ENCODE results near the gene RNF8. TPM values are rescaled to one million over a fixed set of nuclear protein-coding genes. Genes with fewer than 3 reads are reported as not detected.
"Not testable (repeated sequence)": the region's sequence is repeated elsewhere in the genome, so short reads cannot be mapped to it uniquely, and the experiment has no call there.

The RNF8 gene
- total RNA-seq, 1 donor from 2014 or later, result 21.8 TPM

- H3K36me3 Mint-ChIP-seq (ENCODE audit: low read depth, unreplicated experiment), result no peaks in the 10 kb centered on the region
- H3K4me3 Mint-ChIP-seq (ENCODE audit: unreplicated experiment), result no peak overlapping the region
- no peaks in the 10 kb centered on the region for H3K4me1 Mint-ChIP-seq (ENCODE audit: unreplicated experiment)
Observed at GRCh38 chr6:37340639-37340943, 13.2 kb upstream of the RNF8 start.

DNA sequence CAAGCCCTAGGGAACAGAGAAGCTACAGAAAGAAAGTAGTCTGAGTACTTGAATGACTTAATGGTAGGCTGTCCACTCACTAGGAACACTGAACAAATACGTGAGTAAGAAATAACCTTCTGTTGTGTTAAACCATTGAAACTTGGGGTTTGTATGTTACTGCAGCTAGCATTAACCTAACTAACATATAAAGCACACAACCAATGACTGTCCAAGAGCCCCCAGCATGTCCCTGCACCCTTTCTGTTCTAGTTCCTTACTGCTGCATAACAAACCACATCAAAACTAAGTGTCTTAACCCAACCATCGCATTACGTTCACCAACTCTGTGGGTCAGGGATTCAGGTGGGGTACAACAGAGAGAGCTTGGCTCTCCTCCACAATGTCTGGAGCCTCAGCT is 10.5 kb upstream of the RNF8 start:
- H3K9me3 Mint-ChIP-seq (ENCODE audit: unreplicated experiment), result no peaks in the 10 kb centered on the region
- no peak for DNase-seq (ENCODE audit: low spot score)
- H3K27ac Mint-ChIP-seq (ENCODE audit: unreplicated experiment), result no peak overlapping the region
- H3K27me3 Mint-ChIP-seq (ENCODE audit: unreplicated experiment), result peaks cover 2% of the 10 kb centered on the region
- H3K36me3 Mint-ChIP-seq (ENCODE audit: low read depth, unreplicated experiment), result no peaks in the 10 kb centered on the region
- H3K4me1 Mint-ChIP-seq (ENCODE audit: unreplicated experiment), result peaks cover 7% of the 10 kb centered on the region
- TF ChIP-seq, protein P1, sequence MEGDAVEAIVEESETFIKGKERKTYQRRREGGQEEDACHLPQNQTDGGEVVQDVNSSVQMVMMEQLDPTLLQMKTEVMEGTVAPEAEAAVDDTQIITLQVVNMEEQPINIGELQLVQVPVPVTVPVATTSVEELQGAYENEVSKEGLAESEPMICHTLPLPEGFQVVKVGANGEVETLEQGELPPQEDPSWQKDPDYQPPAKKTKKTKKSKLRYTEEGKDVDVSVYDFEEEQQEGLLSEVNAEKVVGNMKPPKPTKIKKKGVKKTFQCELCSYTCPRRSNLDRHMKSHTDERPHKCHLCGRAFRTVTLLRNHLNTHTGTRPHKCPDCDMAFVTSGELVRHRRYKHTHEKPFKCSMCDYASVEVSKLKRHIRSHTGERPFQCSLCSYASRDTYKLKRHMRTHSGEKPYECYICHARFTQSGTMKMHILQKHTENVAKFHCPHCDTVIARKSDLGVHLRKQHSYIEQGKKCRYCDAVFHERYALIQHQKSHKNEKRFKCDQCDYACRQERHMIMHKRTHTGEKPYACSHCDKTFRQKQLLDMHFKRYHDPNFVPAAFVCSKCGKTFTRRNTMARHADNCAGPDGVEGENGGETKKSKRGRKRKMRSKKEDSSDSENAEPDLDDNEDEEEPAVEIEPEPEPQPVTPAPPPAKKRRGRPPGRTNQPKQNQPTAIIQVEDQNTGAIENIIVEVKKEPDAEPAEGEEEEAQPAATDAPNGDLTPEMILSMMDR (IDR thresholded peaks at IDR 0.05; ENCODE audit: unreplicated experiment), result no peak
- no peak overlapping the region for H3K4me3 Mint-ChIP-seq (ENCODE audit: unreplicated experiment)

More at GRCh38 chr6:37340639-37340943, 13.2 kb upstream of the RNF8 start:
- TF ChIP-seq, protein P1 (IDR thresholded peaks at IDR 0.05; ENCODE audit: unreplicated experiment), result no peak
- no peak for DNase-seq (ENCODE audit: low spot score)
- Mint-ChIP-seq H3K27me3 (ENCODE audit: unreplicated experiment) (no peaks in the 10 kb centered on the region), H3K9me3 (ENCODE audit: unreplicated experiment) (no peaks in the 10 kb centered on the region), H3K27ac (ENCODE audit: unreplicated experiment) (no peak overlapping the region)

- no peaks in the 10 kb centered on the region for H3K9me3 Mint-ChIP-seq (ENCODE audit: unreplicated experiment)
- peaks cover 7% of the 10 kb centered on the region for H3K4me1 Mint-ChIP-seq (ENCODE audit: unreplicated experiment)
- TF ChIP-seq, protein P1 (IDR thresholded peaks at IDR 0.05; ENCODE audit: unreplicated experiment), result no peak
- peaks cover 2% of the 10 kb centered on the region for H3K27me3 Mint-ChIP-seq (ENCODE audit: unreplicated experiment)
- no peak overlapping the region for H3K4me3 Mint-ChIP-seq (ENCODE audit: unreplicated experiment)
- H3K36me3 Mint-ChIP-seq (ENCODE audit: low read depth, unreplicated experiment), result no peaks in the 10 kb centered on the region
- H3K27ac Mint-ChIP-seq (ENCODE audit: unreplicated experiment), result no peak overlapping the region
- DNase-seq (ENCODE audit: low spot score), result no peak
Observed at GRCh38 chr6:37344308-37344707, 9.5 kb upstream of the RNF8 start.

DNA sequence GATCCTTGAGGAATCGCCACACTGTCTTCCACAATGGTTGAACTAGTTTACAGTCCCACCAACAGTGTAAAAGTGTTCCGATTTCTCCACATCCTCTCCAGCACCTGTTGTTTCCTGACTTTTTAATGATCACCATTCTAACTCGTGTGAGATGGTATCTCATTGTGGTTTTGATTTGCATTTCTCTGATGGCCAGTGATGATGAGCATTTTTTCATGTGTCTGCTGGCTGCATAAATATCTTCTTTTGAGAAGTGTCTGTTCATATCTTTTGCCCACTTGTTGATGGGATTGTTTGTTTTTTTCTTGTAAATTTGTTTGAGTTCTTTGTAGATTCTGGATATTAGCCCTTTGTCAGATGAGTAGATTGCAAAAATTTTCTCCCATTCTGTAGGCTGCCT is 8.0 kb upstream of the RNF8 start:
- not testable (repeated sequence) for DNase-seq (ENCODE audit: low spot score); H3K27ac Mint-ChIP-seq (ENCODE audit: unreplicated experiment); H3K27me3 Mint-ChIP-seq (ENCODE audit: unreplicated experiment); H3K4me3 Mint-ChIP-seq (ENCODE audit: unreplicated experiment); H3K4me1 Mint-ChIP-seq (ENCODE audit: unreplicated experiment); H3K9me3 Mint-ChIP-seq (ENCODE audit: unreplicated experiment); H3K36me3 Mint-ChIP-seq (ENCODE audit: low read depth, unreplicated experiment)

- TF ChIP-seq, protein P1 (IDR thresholded peaks at IDR 0.05; ENCODE audit: unreplicated experiment), result no peak
- no peaks in the 10 kb centered on the region for H3K9me3 Mint-ChIP-seq (ENCODE audit: unreplicated experiment)
- no peak for DNase-seq (ENCODE audit: low spot score)
- H3K4me1 Mint-ChIP-seq (ENCODE audit: unreplicated experiment), result peaks cover 7% of the 10 kb centered on the region
- peak overlapping the region; percentile 70 for H3K27ac Mint-ChIP-seq (ENCODE audit: unreplicated experiment)
- H3K36me3 Mint-ChIP-seq (ENCODE audit: low read depth, unreplicated experiment), result no peaks in the 10 kb centered on the region
- no peak overlapping the region for H3K4me3 Mint-ChIP-seq (ENCODE audit: unreplicated experiment)
- H3K27me3 Mint-ChIP-seq (ENCODE audit: unreplicated experiment), result peaks cover 2% of the 10 kb centered on the region
Observed at GRCh38 chr6:37347177-37347576, 6.6 kb upstream of the RNF8 start.

DNA sequence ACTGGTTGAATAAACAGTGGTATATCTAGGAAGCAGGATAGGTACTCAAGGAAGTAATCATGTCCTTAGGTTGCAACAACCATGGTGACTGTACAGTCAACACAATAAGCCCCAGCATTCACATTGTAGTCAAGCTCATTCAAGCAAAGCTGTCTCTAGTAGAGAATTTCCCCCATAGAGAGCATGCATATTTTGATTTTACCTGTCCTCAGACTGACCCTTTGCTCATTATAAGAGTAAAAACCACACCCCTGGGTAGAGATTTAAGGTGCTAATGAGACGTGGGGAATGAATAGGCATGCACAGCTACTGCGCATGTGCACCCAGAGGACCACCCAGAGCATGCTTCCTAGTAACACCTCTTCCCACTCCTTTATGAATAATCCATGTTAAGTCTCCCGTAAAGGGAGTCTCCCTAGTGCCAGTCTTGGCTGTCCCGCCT is 6.1 kb upstream of the RNF8 start:
- no peak for DNase-seq (ENCODE audit: low spot score)

More for the DNA sequence above, 6.1 kb upstream of the RNF8 start:
- H3K27me3 Mint-ChIP-seq (ENCODE audit: unreplicated experiment), result peaks cover 2% of the 10 kb centered on the region
- no peaks in the 10 kb centered on the region for H3K36me3 Mint-ChIP-seq (ENCODE audit: low read depth, unreplicated experiment)
- peak overlapping the region; percentile 70 for H3K27ac Mint-ChIP-seq (ENCODE audit: unreplicated experiment)
- TF ChIP-seq, protein P1 (IDR thresholded peaks at IDR 0.05; ENCODE audit: unreplicated experiment), result no peak
- H3K9me3 Mint-ChIP-seq (ENCODE audit: unreplicated experiment), result no peaks in the 10 kb centered on the region
- H3K4me3 Mint-ChIP-seq (ENCODE audit: unreplicated experiment), result no peak overlapping the region
- peaks cover 7% of the 10 kb centered on the region for H3K4me1 Mint-ChIP-seq (ENCODE audit: unreplicated experiment)
